H1 (cell line): ENCODE results near the gene NAT8L.

Experiments used
- POLR2A ChIP-seq, 2 experiments: IDR thresholded peaks; 1 replicate in 1 of 2; 2 replicates in 1 of 2; pipeline ENCODE4 v1.6.1; 2011; ENCODE audit warnings: low read depth in 2 of 2, low read length in 2 of 2, mild to moderate bottlenecking in 2 of 2; ENCODE audit errors: control extremely low read depth in 1 of 2
- RAD21 ChIP-seq, 2 experiments: IDR thresholded peaks in 1 of 2; conservative IDR thresholded peaks in 1 of 2; 2 replicates each; pipeline ENCODE4 v1.6.1; 2011; ENCODE audit warnings: low read depth in 2 of 2, low read length in 2 of 2, improper control_type of control experiment in 1 of 2, inconsistent platforms in 1 of 2, mild to moderate bottlenecking in 1 of 2, moderate library complexity in 1 of 2
- TF ChIP-seq, protein P1 (sequence below), 3 experiments: IDR thresholded peaks; 1 replicate in 2 of 3; 2 replicates in 1 of 3; pipeline versions ENCODE4 v1.5.1 to v1.6.1; 2011; ENCODE audit warnings: low read length in 3 of 3, mild to moderate bottlenecking in 3 of 3, inconsistent platforms in 2 of 3, low read depth in 1 of 3, moderate library complexity in 1 of 3; ENCODE audit not compliant: insufficient read depth in 1 of 3; ENCODE audit errors: control extremely low read depth in 1 of 3

DNA sequence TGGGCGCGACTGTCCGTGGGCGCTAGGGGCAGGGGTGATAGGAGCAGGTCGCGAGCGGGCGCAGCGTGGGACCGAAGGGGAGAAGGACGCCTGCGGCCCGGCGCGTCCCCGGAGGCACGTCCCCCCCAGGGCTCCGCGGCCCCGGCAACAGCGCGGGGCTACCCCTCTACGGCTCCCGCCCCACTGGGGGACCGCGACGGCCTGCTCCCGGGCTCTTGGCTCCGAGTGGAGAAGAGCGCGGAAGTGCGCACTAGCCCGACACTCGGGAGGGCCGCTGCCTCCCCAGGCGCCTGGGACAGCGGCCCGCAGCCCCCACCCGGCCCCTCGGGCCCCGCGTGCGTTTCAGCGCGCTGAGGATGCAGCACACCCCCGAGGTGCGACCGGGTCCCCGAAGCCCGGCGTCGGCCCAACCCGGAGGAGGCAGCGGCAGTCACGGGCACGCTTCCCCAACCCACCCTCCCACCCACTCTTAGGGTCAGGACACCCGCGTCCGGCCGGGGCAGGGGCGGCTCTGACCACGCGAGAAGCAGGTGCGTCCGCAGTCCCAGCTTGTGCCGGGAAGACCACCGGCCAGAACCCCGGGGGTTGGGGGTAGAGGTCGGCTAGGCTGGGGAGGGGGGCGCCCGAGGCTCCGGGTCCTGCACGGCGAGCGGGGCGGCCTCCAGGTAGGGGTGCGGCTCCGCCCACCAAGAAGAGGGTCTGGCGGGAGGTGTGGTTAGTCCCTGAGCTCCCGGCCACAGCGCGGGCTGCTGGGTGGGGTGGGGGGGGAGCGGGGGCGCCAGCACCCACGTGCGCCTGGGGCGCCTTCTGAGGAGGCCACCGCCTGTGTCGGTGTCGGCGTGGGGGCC is 18.5 kb upstream of the NAT8L start:
- no peak for TF ChIP-seq POLR2A (IDR thresholded peaks at IDR 0.05; ENCODE audit: control extremely low read depth in 1 of 2, low read depth in 2 of 2, low read length in 2 of 2)
- no peak for TF ChIP-seq RAD21 (IDR thresholded peaks at IDR 0.05 in 1 of 2, conservative IDR thresholded peaks at IDR 0.05 in 1 of 2; ENCODE audit: low read depth in 2 of 2, low read length in 2 of 2)
- TF ChIP-seq, protein P1, sequence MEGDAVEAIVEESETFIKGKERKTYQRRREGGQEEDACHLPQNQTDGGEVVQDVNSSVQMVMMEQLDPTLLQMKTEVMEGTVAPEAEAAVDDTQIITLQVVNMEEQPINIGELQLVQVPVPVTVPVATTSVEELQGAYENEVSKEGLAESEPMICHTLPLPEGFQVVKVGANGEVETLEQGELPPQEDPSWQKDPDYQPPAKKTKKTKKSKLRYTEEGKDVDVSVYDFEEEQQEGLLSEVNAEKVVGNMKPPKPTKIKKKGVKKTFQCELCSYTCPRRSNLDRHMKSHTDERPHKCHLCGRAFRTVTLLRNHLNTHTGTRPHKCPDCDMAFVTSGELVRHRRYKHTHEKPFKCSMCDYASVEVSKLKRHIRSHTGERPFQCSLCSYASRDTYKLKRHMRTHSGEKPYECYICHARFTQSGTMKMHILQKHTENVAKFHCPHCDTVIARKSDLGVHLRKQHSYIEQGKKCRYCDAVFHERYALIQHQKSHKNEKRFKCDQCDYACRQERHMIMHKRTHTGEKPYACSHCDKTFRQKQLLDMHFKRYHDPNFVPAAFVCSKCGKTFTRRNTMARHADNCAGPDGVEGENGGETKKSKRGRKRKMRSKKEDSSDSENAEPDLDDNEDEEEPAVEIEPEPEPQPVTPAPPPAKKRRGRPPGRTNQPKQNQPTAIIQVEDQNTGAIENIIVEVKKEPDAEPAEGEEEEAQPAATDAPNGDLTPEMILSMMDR (IDR thresholded peaks at IDR 0.05; ENCODE audit: control extremely low read depth in 1 of 3, insufficient read depth in 1 of 3, low read depth in 1 of 3, low read length in 3 of 3) = no peak
